OCI-LY7 (cell line): ENCODE measurements around the gene C6orf141. TPM values are rescaled to one million over a fixed set of nuclear protein-coding genes. Genes with fewer than 3 reads are reported as not detected.

Source experiments
- BruUV-seq: library from RNA; stranded (reverse); fragments of 400-500 nt; replicated peaks from 2 replicates; lab custom pipeline; 2021; lab: Mats Ljungman, UMichigan
- CTCF ChIA-PET: fragments of 300-600 bp; sonication (Branson Sonifier 250); formaldehyde crosslinking; loops from one replicate; lab custom pipeline; 2022; ENCODE audit warnings: antibody characterized with exemption; ENCODE audit not compliant: unreplicated experiment; lab: Charles Lee
- POLR2A ChIA-PET: fragments of 300-600 bp; sonication (Branson Sonifier 250); formaldehyde crosslinking; loops from one replicate; lab custom pipeline; 2022; ENCODE audit warnings: antibody characterized with exemption; lab: Charles Lee
- DNase-seq: peaks from one replicate; pipeline ENCODE4 v3.0.0-alpha.2; 2015; ENCODE audit warnings: low spot score
- H2AFZ ChIP-seq: fragments of 200-600 bp; sonication (generic), shearing (Covaris generic); 2 replicates; pipeline ENCODE4 v1.6.1; 2014; ENCODE audit warnings: mild to moderate bottlenecking, antibody characterized with exemption, low read length, moderate library complexity
- H3K27ac ChIP-seq: fragments of 200-600 bp; sonication (generic); 2 replicates; pipeline ENCODE4 v1.5.1; 2014; ENCODE audit warnings: mixed run types, low read depth, mild to moderate bottlenecking, moderate library complexity, low read length, inconsistent platforms; ENCODE audit not compliant: poor library complexity, severe bottlenecking
- H3K36me3 ChIP-seq: fragments of 200-600 bp; sonication (generic); 2 replicates; pipeline ENCODE4 v1.6.1; 2014; ENCODE audit warnings: mild to moderate bottlenecking, antibody characterized with exemption, low read length, moderate library complexity, mixed read lengths; ENCODE audit not compliant: insufficient read depth
- H3K4me1 ChIP-seq: fragments of 200-600 bp; sonication (generic); 2 replicates; pipeline ENCODE4 v1.5.1; 2014; ENCODE audit warnings: mild to moderate bottlenecking, low read length; ENCODE audit not compliant: insufficient read depth, poor library complexity, severe bottlenecking
- H3K4me2 ChIP-seq: fragments of 200-600 bp; sonication (generic); 2 replicates; pipeline ENCODE4 v1.6.1; 2014; ENCODE audit warnings: mild to moderate bottlenecking, low read length
- H3K4me3 ChIP-seq: fragments of 200-600 bp; sonication (generic); 2 replicates; pipeline ENCODE4 v1.5.1; 2014; ENCODE audit warnings: mild to moderate bottlenecking, low read depth, low read length; ENCODE audit not compliant: poor library complexity, severe bottlenecking
- H3K79me2 ChIP-seq: fragments of 200-600 bp; sonication (generic); 2 replicates; pipeline ENCODE4 v1.6.1; 2016; ENCODE audit warnings: low read depth, mild to moderate bottlenecking, low read length, moderate library complexity, mixed read lengths; ENCODE audit not compliant: insufficient read depth
- H3K9me2 ChIP-seq: fragments of 200-600 bp; sonication (generic); 2 replicates; pipeline ENCODE4 v1.6.1; 2016; ENCODE audit warnings: mild to moderate bottlenecking, low read length, mixed read lengths; ENCODE audit not compliant: insufficient read depth
- H3K9me3 ChIP-seq: fragments of 200-600 bp; sonication (generic); 2 replicates; pipeline ENCODE4 v1.6.1; 2014; ENCODE audit warnings: mild to moderate bottlenecking, mixed run types, low read length, mixed read lengths
- H4K20me1 ChIP-seq: fragments of 200-600 bp; sonication (generic); 2 replicates; pipeline ENCODE4 v1.6.1; 2014; ENCODE audit warnings: mild to moderate bottlenecking, antibody characterized with exemption, low read length, moderate library complexity, mixed read lengths; ENCODE audit not compliant: insufficient read depth
- CTCF ChIP-seq: fragments of 200-600 bp; sonication (generic); conservative IDR thresholded peaks from 2 replicates; pipeline ENCODE4 v1.5.1; 2014; ENCODE audit warnings: mild to moderate bottlenecking, antibody characterized with exemption, low read length, moderate library complexity, mixed read lengths
- EZH2phosphoT487 ChIP-seq: fragments of 200-600 bp; sonication (generic); IDR thresholded peaks from 2 replicates; pipeline ENCODE4 v1.6.1; 2018; ENCODE audit warnings: low read depth, borderline replicate concordance, mild to moderate bottlenecking, mixed run types, antibody characterized with exemption, low read length, moderate library complexity, mixed read lengths
- intact Hi-C: fragments of 100-400 bp; cut with micrococcal nuclease; formaldehyde crosslinking; loops from one replicate; pipeline ENCODE4 v1.10.0; 2022; ENCODE audit not compliant: unreplicated experiment
- total RNA-seq, 2 experiments: library from RNA; depleted of rRNA in 1 of 2; stranded (reverse); fragments of >200 nt in 1 of 2; shearing (Covaris generic) in 1 of 2; gene quantifications; 2 replicates each; pipeline ENCODE4 v1.2.3, GENCODE V29; 2014 to 2022

Gene C6orf141
- total RNA-seq, 2 experiments from 2014 or later: not detected

GRCh38 chr6:49565855-49566254, 15.4 kb downstream of the C6orf141 start:
- DNase-seq: no peak
- Histone ChIP-seq H3K4me1 (no peaks in the 10 kb centered on the region), H4K20me1 (no peaks in the 10 kb centered on the region), H3K4me3 (no peak overlapping the region), H3K9me2 (no peaks in the 10 kb centered on the region), H3K4me2 (no peak overlapping the region), H3K79me2 (no peaks in the 10 kb centered on the region), H3K27ac (no peak overlapping the region), H3K36me3 (no peaks in the 10 kb centered on the region), H2AFZ (no peak overlapping the region), H3K9me3 (no peaks in the 10 kb centered on the region)
- TF ChIP-seq EZH2phosphoT487 (no peak), CTCF (no peak)
- CTCF ChIA-PET: no interaction called here
- POLR2A ChIA-PET: interaction anchor here (2.0 kb wide), 1 partner anchor 12 kb away, joined by 4 read pairs; no protein-coding TSS in a partner anchor
- no TSS peak for BruUV-seq
- intact Hi-C loops: no loop called here

GRCh38 chr6:49570474-49571079, 20.1 kb downstream of the C6orf141 start:
- no peak for DNase-seq
- TF ChIP-seq CTCF (no peak), EZH2phosphoT487 (no peak)
- ChIA-PET POLR2A (interaction anchor here (0.5 to 0.6 kb wide), 2 partner anchors 16 to 477 kb away, joined by 3 read pairs; no protein-coding TSS in a partner anchor), CTCF (no interaction called here)
- Histone ChIP-seq H3K9me3 (no peaks in the 10 kb centered on the region), H3K36me3 (no peaks in the 10 kb centered on the region), H3K4me3 (no peak overlapping the region), H3K4me2 (no peak overlapping the region), H3K9me2 (no peaks in the 10 kb centered on the region), H3K27ac (no peak overlapping the region), H3K79me2 (no peaks in the 10 kb centered on the region), H2AFZ (no peak overlapping the region), H3K4me1 (no peaks in the 10 kb centered on the region), H4K20me1 (no peaks in the 10 kb centered on the region)
- intact Hi-C loops: no loop called here
- no TSS peak for BruUV-seq

- H3K4me2 ChIP-seq: no peak overlapping the region
- H4K20me1 ChIP-seq: no peaks in the 10 kb centered on the region
- H3K4me1 ChIP-seq: no peaks in the 10 kb centered on the region
- H3K27ac ChIP-seq: no peak overlapping the region
- no TSS peak for BruUV-seq
- ChIA-PET POLR2A (no interaction called here), CTCF (no interaction called here)
- no peak overlapping the region for H2AFZ ChIP-seq
- no peak for TF ChIP-seq CTCF
- TF ChIP-seq EZH2phosphoT487: no peak
- intact Hi-C loops: no loop called here
- no peaks in the 10 kb centered on the region for H3K9me3 ChIP-seq
- no peak for DNase-seq
- no peak overlapping the region for H3K4me3 ChIP-seq
- no peaks in the 10 kb centered on the region for H3K36me3 ChIP-seq
- H3K79me2 ChIP-seq: no peaks in the 10 kb centered on the region
- no peaks in the 10 kb centered on the region for H3K9me2 ChIP-seq
Observed at GRCh38 chr6:49576618-49577017, 26.1 kb downstream of the C6orf141 start.
